K562 (cell line): ENCODE measurements around the gene HOXB8. TPM values are rescaled to one million over a fixed set of nuclear protein-coding genes. Genes with fewer than 3 reads are reported as not detected.
A peak's percentile ranks its signal among the peaks of the same experiment; 100 is the strongest.

Experiments used
- ARID1B ChIP-seq: fragments of 450-650 bp; IDR thresholded peaks from 2 replicates; pipeline ENCODE4 v1.6.1; 2016; ENCODE audit warnings: antibody characterized with exemption, mild to moderate bottlenecking, inconsistent platforms
- CBX3 ChIP-seq, 2 experiments: IDR thresholded peaks; 1 replicate in 1 of 2; 2 replicates in 1 of 2; pipeline ENCODE4 v1.6.1; 2012; ENCODE audit warnings: inconsistent platforms in 2 of 2, low read length in 2 of 2, borderline replicate concordance in 1 of 2, control low read depth in 1 of 2
- MECOM ChIP-seq: fragments of 250-450 bp; sonication (Bioruptor Pico); IDR thresholded peaks from 2 replicates; pipeline ENCODE4 v1.8.0; 2022; ENCODE audit warnings: inconsistent platforms
- RFX7 ChIP-seq: fragments of 250-450 bp; sonication (Bioruptor Pico); IDR thresholded peaks from 2 replicates; pipeline ENCODE4 v1.5.1; 2021; ENCODE audit warnings: mild to moderate bottlenecking
- TAF7 ChIP-seq: fragments of 450-650 bp; IDR thresholded peaks from 2 replicates; pipeline ENCODE4 v1.6.1; 2016; ENCODE audit warnings: missing genetic modification characterization, missing compliant biosample characterization
- ZNF431 ChIP-seq: sonication (generic); formaldehyde crosslinking; IDR thresholded peaks from 2 replicates; pipeline ENCODE4 v1.8.0; 2022; ENCODE audit warnings: mild to moderate bottlenecking, missing genetic modification reagents
- polyA plus RNA-seq, 8 experiments: library from polyadenylated mRNA; depleted of rRNA in 4 of 8; stranded (reverse) in 5 of 8; unstranded in 3 of 8; fragments of >200 nt; fragmentation: Nextera tagmentation in 2 of 8; fragmentation: Illumina TruSeq in 1 of 8; extraction: Ambion mirVana in 2 of 8; extraction: Trizol in 1 of 8; gene quantifications; 2 replicates each; pipeline versions ENCODE4 v1.2.1 to v1.2.3, GENCODE V29; 2011 to 2014; ENCODE audit warnings: inconsistent platforms in 1 of 8, missing spikeins in 1 of 8
- total RNA-seq, 7 experiments: library from RNA; depleted of rRNA in 6 of 7; stranded (reverse); fragments of >200 nt in 6 of 7; fragmentation: Illumina TruSeq in 2 of 7; extraction: Trizol in 2 of 7; gene quantifications; 2 replicates each; pipeline versions ENCODE4 v1.2.1 to v1.2.3, GENCODE V29; 2011 to 2021; ENCODE audit warnings: low replicate concordance in 1 of 7
- TF ChIP-seq, protein P1 (sequence below): fragments of 250-450 bp; sonication (Bioruptor Pico); IDR thresholded peaks from 2 replicates; pipeline ENCODE4 v1.4.0; 2020
- TF ChIP-seq, protein P2 (sequence below): fragments of 200-400 bp; formaldehyde crosslinking; IDR thresholded peaks from 2 replicates; pipeline ENCODE4 v1.6.1; 2017; ENCODE audit warnings: mild to moderate bottlenecking, low read depth, low read length, moderate library complexity
- TF ChIP-seq, protein P3 (sequence below): IDR thresholded peaks from 3 replicates; pipeline ENCODE4 v1.6.1; 2011; ENCODE audit warnings: borderline replicate concordance, mild to moderate bottlenecking, moderate library complexity; ENCODE audit not compliant: insufficient read length; ENCODE audit errors: extremely low read depth
- TF ChIP-seq, protein P4 (sequence below): sonication (generic); formaldehyde crosslinking; IDR thresholded peaks from 2 replicates; pipeline ENCODE4 v1.8.0; 2022; ENCODE audit warnings: missing genetic modification reagents, mild to moderate bottlenecking, borderline replicate concordance
- TF ChIP-seq, protein P5 (sequence below): fragments of 450-650 bp; IDR thresholded peaks from 2 replicates; pipeline ENCODE4 v1.6.1; 2016; ENCODE audit warnings: borderline replicate concordance

The HOXB8 gene
- total and polyA plus RNA-seq, 9 of the 15 experiments (the other 6 are each of a cell fraction or from before 2014, with no cell fraction given): 0.52 to 23.8 (median 3.6) TPM

DNA sequence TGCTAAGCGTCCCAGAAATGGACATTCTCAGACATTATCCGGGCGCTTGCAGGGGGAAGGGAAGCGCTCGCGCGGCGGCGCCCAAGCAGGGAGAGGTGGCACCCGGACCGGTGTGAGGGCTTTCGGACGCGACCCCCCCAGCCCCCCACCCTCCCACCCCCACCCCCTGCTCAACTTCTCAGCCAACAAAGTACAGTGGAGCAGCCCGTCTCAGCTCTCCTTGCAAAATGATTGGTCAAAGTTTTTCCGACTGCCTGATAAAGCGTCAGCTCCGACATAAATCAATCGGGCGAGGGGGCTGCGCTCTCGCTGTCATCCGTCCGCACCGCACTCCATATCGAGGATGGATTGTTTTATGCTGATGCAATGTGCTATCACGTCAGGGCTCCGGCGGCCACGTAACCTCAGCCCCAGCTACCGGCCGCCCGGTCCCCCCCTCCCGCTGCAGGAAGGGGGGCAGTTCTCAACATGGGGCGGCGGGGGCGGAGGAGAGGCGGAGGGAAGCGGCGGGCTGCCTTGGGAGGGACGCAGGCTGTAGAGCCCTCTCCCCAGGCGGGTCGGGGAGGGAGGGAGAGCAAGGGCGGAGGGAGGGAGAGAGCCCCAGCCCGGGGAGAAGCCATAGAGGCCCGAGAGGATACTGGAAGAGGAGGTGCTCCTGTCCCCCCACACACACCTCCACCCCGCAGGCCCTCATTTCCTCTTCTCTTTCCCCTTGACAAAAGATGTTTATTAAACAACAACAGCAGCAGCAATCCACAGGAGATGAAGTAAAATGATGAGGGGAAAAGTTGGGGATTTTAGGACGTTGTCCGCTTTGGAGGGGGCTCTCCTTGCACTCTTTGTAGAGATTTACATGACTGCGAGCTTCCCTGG lies 11.4 kb upstream of the HOXB8 start, which contains the start of gene HOXB9 (continued):
- TF ChIP-seq, protein P1, sequence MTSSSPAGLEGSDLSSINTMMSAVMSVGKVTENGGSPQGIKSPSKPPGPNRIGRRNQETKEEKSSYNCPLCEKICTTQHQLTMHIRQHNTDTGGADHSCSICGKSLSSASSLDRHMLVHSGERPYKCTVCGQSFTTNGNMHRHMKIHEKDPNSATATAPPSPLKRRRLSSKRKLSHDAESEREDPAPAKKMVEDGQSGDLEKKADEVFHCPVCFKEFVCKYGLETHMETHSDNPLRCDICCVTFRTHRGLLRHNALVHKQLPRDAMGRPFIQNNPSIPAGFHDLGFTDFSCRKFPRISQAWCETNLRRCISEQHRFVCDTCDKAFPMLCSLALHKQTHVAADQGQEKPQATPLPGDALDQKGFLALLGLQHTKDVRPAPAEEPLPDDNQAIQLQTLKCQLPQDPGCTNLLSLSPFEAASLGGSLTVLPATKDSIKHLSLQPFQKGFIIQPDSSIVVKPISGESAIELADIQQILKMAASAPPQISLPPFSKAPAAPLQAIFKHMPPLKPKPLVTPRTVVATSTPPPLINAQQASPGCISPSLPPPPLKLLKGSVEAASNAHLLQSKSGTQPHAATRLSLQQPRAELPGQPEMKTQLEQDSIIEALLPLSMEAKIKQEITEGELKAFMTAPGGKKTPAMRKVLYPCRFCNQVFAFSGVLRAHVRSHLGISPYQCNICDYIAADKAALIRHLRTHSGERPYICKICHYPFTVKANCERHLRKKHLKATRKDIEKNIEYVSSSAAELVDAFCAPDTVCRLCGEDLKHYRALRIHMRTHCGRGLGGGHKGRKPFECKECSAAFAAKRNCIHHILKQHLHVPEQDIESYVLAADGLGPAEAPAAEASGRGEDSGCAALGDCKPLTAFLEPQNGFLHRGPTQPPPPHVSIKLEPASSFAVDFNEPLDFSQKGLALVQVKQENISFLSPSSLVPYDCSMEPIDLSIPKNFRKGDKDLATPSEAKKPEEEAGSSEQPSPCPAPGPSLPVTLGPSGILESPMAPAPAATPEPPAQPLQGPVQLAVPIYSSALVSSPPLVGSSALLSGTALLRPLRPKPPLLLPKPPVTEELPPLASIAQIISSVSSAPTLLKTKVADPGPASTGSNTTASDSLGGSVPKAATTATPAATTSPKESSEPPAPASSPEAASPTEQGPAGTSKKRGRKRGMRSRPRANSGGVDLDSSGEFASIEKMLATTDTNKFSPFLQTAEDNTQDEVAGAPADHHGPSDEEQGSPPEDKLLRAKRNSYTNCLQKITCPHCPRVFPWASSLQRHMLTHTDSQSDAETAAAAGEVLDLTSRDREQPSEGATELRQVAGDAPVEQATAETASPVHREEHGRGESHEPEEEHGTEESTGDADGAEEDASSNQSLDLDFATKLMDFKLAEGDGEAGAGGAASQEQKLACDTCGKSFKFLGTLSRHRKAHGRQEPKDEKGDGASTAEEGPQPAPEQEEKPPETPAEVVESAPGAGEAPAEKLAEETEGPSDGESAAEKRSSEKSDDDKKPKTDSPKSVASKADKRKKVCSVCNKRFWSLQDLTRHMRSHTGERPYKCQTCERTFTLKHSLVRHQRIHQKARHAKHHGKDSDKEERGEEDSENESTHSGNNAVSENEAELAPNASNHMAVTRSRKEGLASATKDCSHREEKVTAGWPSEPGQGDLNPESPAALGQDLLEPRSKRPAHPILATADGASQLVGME (CRISPR knock-in tag): peak; percentile 53; the same call in 1 of the 2 replicates
- TF ChIP-seq ZNF431 (CRISPR knock-in tag) (0 out of 2 replicates have a peak, but pooled peaks have one; percentile 54), RFX7 (no peak), TAF7 (peak; percentile 12; the same call in 1 of the 2 replicates), CBX3 (IDR thresholded peaks at IDR 0.05; ENCODE audit: borderline replicate concordance in 1 of 2, low read length in 2 of 2) (peak in 1 of 2 experiments; percentile 42; a peak in 1 of 3 replicates), ARID1B (peak; percentile 86), MECOM (CRISPR knock-in tag) (no peak)
- TF ChIP-seq, protein P2, sequence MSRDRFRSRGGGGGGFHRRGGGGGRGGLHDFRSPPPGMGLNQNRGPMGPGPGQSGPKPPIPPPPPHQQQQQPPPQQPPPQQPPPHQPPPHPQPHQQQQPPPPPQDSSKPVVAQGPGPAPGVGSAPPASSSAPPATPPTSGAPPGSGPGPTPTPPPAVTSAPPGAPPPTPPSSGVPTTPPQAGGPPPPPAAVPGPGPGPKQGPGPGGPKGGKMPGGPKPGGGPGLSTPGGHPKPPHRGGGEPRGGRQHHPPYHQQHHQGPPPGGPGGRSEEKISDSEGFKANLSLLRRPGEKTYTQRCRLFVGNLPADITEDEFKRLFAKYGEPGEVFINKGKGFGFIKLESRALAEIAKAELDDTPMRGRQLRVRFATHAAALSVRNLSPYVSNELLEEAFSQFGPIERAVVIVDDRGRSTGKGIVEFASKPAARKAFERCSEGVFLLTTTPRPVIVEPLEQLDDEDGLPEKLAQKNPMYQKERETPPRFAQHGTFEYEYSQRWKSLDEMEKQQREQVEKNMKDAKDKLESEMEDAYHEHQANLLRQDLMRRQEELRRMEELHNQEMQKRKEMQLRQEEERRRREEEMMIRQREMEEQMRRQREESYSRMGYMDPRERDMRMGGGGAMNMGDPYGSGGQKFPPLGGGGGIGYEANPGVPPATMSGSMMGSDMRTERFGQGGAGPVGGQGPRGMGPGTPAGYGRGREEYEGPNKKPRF: no peak
- TF ChIP-seq, protein P3, sequence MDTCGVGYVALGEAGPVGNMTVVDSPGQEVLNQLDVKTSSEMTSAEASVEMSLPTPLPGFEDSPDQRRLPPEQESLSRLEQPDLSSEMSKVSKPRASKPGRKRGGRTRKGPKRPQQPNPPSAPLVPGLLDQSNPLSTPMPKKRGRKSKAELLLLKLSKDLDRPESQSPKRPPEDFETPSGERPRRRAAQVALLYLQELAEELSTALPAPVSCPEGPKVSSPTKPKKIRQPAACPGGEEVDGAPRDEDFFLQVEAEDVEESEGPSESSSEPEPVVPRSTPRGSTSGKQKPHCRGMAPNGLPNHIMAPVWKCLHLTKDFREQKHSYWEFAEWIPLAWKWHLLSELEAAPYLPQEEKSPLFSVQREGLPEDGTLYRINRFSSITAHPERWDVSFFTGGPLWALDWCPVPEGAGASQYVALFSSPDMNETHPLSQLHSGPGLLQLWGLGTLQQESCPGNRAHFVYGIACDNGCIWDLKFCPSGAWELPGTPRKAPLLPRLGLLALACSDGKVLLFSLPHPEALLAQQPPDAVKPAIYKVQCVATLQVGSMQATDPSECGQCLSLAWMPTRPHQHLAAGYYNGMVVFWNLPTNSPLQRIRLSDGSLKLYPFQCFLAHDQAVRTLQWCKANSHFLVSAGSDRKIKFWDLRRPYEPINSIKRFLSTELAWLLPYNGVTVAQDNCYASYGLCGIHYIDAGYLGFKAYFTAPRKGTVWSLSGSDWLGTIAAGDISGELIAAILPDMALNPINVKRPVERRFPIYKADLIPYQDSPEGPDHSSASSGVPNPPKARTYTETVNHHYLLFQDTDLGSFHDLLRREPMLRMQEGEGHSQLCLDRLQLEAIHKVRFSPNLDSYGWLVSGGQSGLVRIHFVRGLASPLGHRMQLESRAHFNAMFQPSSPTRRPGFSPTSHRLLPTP: no peak
- TF ChIP-seq, protein P4, sequence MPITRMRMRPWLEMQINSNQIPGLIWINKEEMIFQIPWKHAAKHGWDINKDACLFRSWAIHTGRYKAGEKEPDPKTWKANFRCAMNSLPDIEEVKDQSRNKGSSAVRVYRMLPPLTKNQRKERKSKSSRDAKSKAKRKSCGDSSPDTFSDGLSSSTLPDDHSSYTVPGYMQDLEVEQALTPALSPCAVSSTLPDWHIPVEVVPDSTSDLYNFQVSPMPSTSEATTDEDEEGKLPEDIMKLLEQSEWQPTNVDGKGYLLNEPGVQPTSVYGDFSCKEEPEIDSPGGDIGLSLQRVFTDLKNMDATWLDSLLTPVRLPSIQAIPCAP (CRISPR knock-in tag): no peak
- TF ChIP-seq, protein P5, sequence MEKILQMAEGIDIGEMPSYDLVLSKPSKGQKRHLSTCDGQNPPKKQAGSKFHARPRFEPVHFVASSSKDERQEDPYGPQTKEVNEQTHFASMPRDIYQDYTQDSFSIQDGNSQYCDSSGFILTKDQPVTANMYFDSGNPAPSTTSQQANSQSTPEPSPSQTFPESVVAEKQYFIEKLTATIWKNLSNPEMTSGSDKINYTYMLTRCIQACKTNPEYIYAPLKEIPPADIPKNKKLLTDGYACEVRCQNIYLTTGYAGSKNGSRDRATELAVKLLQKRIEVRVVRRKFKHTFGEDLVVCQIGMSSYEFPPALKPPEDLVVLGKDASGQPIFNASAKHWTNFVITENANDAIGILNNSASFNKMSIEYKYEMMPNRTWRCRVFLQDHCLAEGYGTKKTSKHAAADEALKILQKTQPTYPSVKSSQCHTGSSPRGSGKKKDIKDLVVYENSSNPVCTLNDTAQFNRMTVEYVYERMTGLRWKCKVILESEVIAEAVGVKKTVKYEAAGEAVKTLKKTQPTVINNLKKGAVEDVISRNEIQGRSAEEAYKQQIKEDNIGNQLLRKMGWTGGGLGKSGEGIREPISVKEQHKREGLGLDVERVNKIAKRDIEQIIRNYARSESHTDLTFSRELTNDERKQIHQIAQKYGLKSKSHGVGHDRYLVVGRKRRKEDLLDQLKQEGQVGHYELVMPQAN: 0 out of 2 replicates have a peak, but pooled peaks have one; percentile 39
